SK-N-SH (cell line): Measurements from ENCODE around the gene AMIGO1. TPM values are rescaled to one million over a fixed set of nuclear protein-coding genes. Genes with fewer than 3 reads are reported as not detected.

Experiments
- CTCF ChIA-PET: fragments of 300-600, 350-600 bp; formaldehyde crosslinking; extraction: SDS; loops from one replicate; lab custom pipeline; 2021; lab: Yijun Ruan, JAX
- POLR2A ChIA-PET: fragments of 350-600 bp; sonication (Branson Sonifier 250); formaldehyde crosslinking; extraction: SDS; loops from one replicate; lab custom pipeline; 2020; ENCODE audit warnings: antibody characterized with exemption, inconsistent platforms; lab: Yijun Ruan, JAX
- DNase-seq: peaks from one replicate; pipeline ENCODE4 v3.0.0; 2012
- H2AFZ ChIP-seq: fragments of 200-600 bp; sonication (generic); 2 replicates; pipeline ENCODE4 v1.8.1; 2016; ENCODE audit warnings: antibody characterized with exemption, mild to moderate bottlenecking, low read depth
- H3F3A ChIP-seq: fragments of 200-600 bp; sonication (generic); replicated peaks from 2 replicates; pipeline ENCODE3; 2016; ENCODE audit warnings: antibody characterized with exemption, mild to moderate bottlenecking; ENCODE audit not compliant: insufficient read depth
- H3K27ac ChIP-seq, 2 experiments: fragments of 200-500 bp in 1 of 2; fragments of 200-600 bp in 1 of 2; sonication (Bioruptor generic) in 1 of 2; sonication (generic), shearing (Covaris generic) in 1 of 2; 2 replicates each; pipeline versions ENCODE4 v1.5.1 to v1.6.1; 2014 to 2016; ENCODE audit warnings: low read depth in 2 of 2, inconsistent platforms in 1 of 2, low read length in 1 of 2, mild to moderate bottlenecking in 1 of 2, mixed read lengths in 1 of 2
- H3K27me3 ChIP-seq: fragments of 200-600 bp; sonication (generic), shearing (Covaris generic); 2 replicates; pipeline ENCODE4 v1.6.1; 2016; ENCODE audit warnings: mixed run types; ENCODE audit not compliant: insufficient read depth
- H3K36me3 ChIP-seq, 2 experiments: fragments of 200-500 bp in 1 of 2; fragments of 200-600 bp in 1 of 2; sonication (Bioruptor generic) in 1 of 2; sonication (generic) in 1 of 2; replicated peaks in 1 of 2; 2 replicates each; pipeline versions ENCODE3 to v1.5.1; 2014 to 2016; ENCODE audit warnings: low read length in 1 of 2, mild to moderate bottlenecking in 1 of 2; ENCODE audit not compliant: insufficient read depth in 2 of 2, control insufficient read depth in 1 of 2
- H3K4me1 ChIP-seq, 2 experiments: fragments of 200-500 bp in 1 of 2; fragments of 200-600 bp in 1 of 2; sonication (Bioruptor generic) in 1 of 2; sonication (generic), shearing (Covaris generic) in 1 of 2; 2 replicates each; pipeline versions ENCODE4 v1.5.1 to v1.6.1; 2014 to 2016; ENCODE audit warnings: low read depth in 1 of 2, low read length in 1 of 2, mixed run types in 1 of 2; ENCODE audit not compliant: insufficient read depth in 2 of 2, control insufficient read depth in 1 of 2
- H3K4me2 ChIP-seq: fragments of 200-600 bp; sonication (generic), shearing (Covaris generic); 2 replicates; pipeline ENCODE4 v1.6.1; 2017; ENCODE audit warnings: mixed run types
- H3K4me3 ChIP-seq, 2 experiments: fragments of 200-500 bp in 1 of 2; fragments of 200-600 bp in 1 of 2; sonication (Bioruptor generic) in 1 of 2; sonication (generic), shearing (Covaris generic) in 1 of 2; 2 replicates each; pipeline versions ENCODE4 v1.5.1 to v1.8.1; 2014 to 2016; ENCODE audit warnings: low read depth in 2 of 2, inconsistent platforms in 1 of 2, low read length in 1 of 2, mild to moderate bottlenecking in 1 of 2, mixed read lengths in 1 of 2, moderate library complexity in 1 of 2
- H3K79me2 ChIP-seq: fragments of 200-600 bp; sonication (generic); 2 replicates; pipeline ENCODE4 v1.8.1; 2017; ENCODE audit warnings: mild to moderate bottlenecking; ENCODE audit not compliant: insufficient read depth
- H3K9ac ChIP-seq: fragments of 200-600 bp; sonication (generic); 2 replicates; pipeline ENCODE4 v1.6.1; 2017; ENCODE audit warnings: mixed run types
- H3K9me2 ChIP-seq: fragments of 200-600 bp; sonication (generic); 2 replicates; pipeline ENCODE4 v1.6.1; 2017; ENCODE audit warnings: mixed run types
- H3K9me3 ChIP-seq: fragments of 200-600 bp; sonication (generic); 2 replicates; pipeline ENCODE4 v1.6.1; 2017; ENCODE audit warnings: mixed run types, mild to moderate bottlenecking, moderate library complexity
- H4K20me1 ChIP-seq: fragments of 200-600 bp; sonication (generic); 2 replicates; pipeline ENCODE4 v1.6.1; 2017; ENCODE audit warnings: mild to moderate bottlenecking, mixed run types; ENCODE audit not compliant: insufficient read depth
- CHD2 ChIP-seq: fragments of 150-350 bp; IDR thresholded peaks from 2 replicates; pipeline ENCODE4 v1.6.1; 2018; ENCODE audit warnings: low read length; ENCODE audit not compliant: partially characterized antibody
- ELF1 ChIP-seq: IDR thresholded peaks from 2 replicates; pipeline ENCODE4 v1.4.0; 2012
- EP300 ChIP-seq, 2 experiments: IDR thresholded peaks; 2 replicates each; pipeline versions ENCODE4 v1.4.0 to v1.6.1; 2012; ENCODE audit warnings: borderline replicate concordance in 1 of 2, low read depth in 1 of 2, low read length in 1 of 2
- EZH2phosphoT487 ChIP-seq: fragments of 200-600 bp; sonication (generic); IDR thresholded peaks from 2 replicates; pipeline ENCODE4 v1.6.1; 2017; ENCODE audit warnings: low read depth, mixed run types, mild to moderate bottlenecking, antibody characterized with exemption, moderate library complexity, borderline replicate concordance
- FOXJ3 ChIP-seq: sonication (generic); formaldehyde crosslinking; IDR thresholded peaks from 2 replicates; pipeline ENCODE4 v1.5.1; 2020; ENCODE audit warnings: mild to moderate bottlenecking, missing genetic modification reagents
- FOXM1 ChIP-seq: IDR thresholded peaks from 2 replicates; pipeline ENCODE4 v1.4.0; 2012; ENCODE audit warnings: low read depth, mild to moderate bottlenecking
- GATA2 ChIP-seq: sonication (generic); formaldehyde crosslinking; IDR thresholded peaks from 2 replicates; pipeline ENCODE4 v1.5.0; 2020; ENCODE audit warnings: mild to moderate bottlenecking, missing genetic modification reagents
- JUND ChIP-seq: IDR thresholded peaks from 2 replicates; pipeline ENCODE4 v1.4.0; 2012
- MEF2A ChIP-seq: IDR thresholded peaks from 2 replicates; pipeline ENCODE4 v1.4.0; 2012; ENCODE audit warnings: low read depth, borderline replicate concordance
- MXI1 ChIP-seq: IDR thresholded peaks from 2 replicates; pipeline ENCODE4 v1.6.1; 2012; ENCODE audit warnings: mild to moderate bottlenecking, low read depth, low read length, improper control_type of control experiment
- NFIC ChIP-seq: IDR thresholded peaks from 2 replicates; pipeline ENCODE4 v1.4.0; 2012; ENCODE audit warnings: borderline replicate concordance
- NRF1 ChIP-seq: IDR thresholded peaks from 2 replicates; pipeline ENCODE4 v1.6.1; 2012; ENCODE audit warnings: low read depth, mild to moderate bottlenecking, low read length
- RCOR1 ChIP-seq: fragments of 150-350 bp; IDR thresholded peaks from 2 replicates; pipeline ENCODE4 v1.6.1; 2017; ENCODE audit warnings: antibody characterized with exemption, low read length
- RFX5 ChIP-seq: IDR thresholded peaks from 2 replicates; pipeline ENCODE4 v1.6.1; 2012; ENCODE audit warnings: mild to moderate bottlenecking, improper control_type of control experiment, low read length
- RXRA ChIP-seq: IDR thresholded peaks from 2 replicates; pipeline ENCODE4 v1.4.0; 2012; ENCODE audit warnings: low read depth, mild to moderate bottlenecking, borderline replicate concordance
- TCF12 ChIP-seq: IDR thresholded peaks from 2 replicates; pipeline ENCODE4 v1.4.0; 2012
- TEAD4 ChIP-seq: IDR thresholded peaks from 2 replicates; pipeline ENCODE4 v1.4.0; 2012; ENCODE audit warnings: mild to moderate bottlenecking, borderline replicate concordance; ENCODE audit not compliant: insufficient read depth
- WGBS: methylation state at CpG from one replicate; pipeline ENCODE4 v1.1.6; 2017; ENCODE audit warnings: low lambda C conversion rate; 5-methylcytosine and 5-hydroxymethylcytosine counted together
- polyA plus RNA-seq, 3 experiments: library from polyadenylated mRNA; depleted of rRNA; stranded (reverse); fragments of >200 nt; gene quantifications; 2 replicates each; pipeline ENCODE4 v1.2.3, GENCODE V29; 2012
- TF ChIP-seq, protein P1 (sequence below): fragments of 200-600 bp; sonication (generic); IDR thresholded peaks from 2 replicates; pipeline ENCODE4 v1.6.1; 2017; ENCODE audit warnings: antibody characterized with exemption, mild to moderate bottlenecking, moderate library complexity
- TF ChIP-seq, protein P2 (sequence below): IDR thresholded peaks from 2 replicates; pipeline ENCODE4 v1.6.1; 2012; ENCODE audit warnings: mild to moderate bottlenecking, low read depth, low read length, moderate library complexity
- TF ChIP-seq, protein P3 (sequence below): IDR thresholded peaks from 2 replicates; pipeline ENCODE4 v1.4.0; 2012; ENCODE audit warnings: low read depth

AMIGO1 gene
- polyA plus RNA-seq, 1 of the 3 experiments (the other 2 are of a cell fraction) = 0.95 TPM

DNA sequence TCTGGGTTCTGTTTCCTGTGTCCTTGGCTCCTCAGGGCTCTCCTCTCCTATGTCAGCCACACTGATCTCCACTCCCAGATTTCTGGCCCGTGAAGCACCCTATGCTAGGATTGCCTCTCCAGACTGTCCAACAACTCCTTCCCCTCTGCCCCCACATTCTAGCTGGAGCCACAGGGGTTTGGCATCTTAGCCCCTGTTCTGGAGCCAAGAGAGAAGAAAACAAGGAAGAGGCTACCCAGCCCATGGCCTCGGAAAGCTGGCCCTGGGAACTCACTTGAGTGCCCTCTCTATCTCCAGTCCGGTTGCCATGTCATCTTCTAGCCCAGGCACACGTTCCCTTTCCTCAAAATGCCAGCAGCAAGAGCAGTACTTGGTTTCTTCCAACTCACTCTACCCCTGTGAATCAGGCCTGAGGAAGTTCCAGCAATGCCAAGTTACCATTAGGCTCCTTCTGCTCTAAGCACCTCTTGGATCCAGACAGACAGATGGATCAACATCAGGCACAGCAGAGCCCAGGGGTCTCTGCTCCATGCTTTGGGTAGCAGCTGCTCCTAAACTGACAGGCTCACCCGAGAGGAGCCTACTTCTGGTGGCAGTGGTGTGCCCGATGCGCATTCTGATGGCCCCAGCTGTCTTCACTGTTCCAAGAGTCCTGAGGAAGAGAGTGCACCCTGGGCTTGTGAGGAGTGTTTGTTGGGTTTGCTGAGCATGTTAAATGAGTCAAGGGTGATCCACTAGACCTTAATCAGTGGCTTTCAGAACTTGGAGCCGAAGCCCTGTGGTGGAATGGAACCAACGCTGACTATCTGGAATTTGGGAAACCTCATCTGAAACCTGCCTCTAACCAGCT lies 18.5 kb upstream of the AMIGO1 start:
- Histone ChIP-seq H3K4me2 (no peak overlapping the region), H3K9ac (no peak overlapping the region), H2AFZ (no peak overlapping the region), H3K27me3 (peaks cover under 1% of the 10 kb centered on the region; the same call in 1 of the 2 replicates), H3K27ac (no peak overlapping the region), H3K79me2 (no peaks in the 10 kb centered on the region), H3K9me3 (no peaks in the 10 kb centered on the region), H3K4me3 (no peak overlapping the region)
- CTCF ChIA-PET = interaction anchor here (0.5 to 26.3 kb wide), 5 partner anchors 13 to 121 kb away, joined by 3 to 1710 read pairs (median 4); partner anchors contain the start of genes AMIGO1, ATXN7L2 and CYB561D1
- TF ChIP-seq TEAD4 (no peak), MEF2A (no peak), NFIC (no peak), NRF1 (no peak), MXI1 (no peak), RXRA (no peak), RFX5 (no peak), EP300 (IDR thresholded peaks at IDR 0.05; ENCODE audit: borderline replicate concordance in 1 of 2, low read depth in 1 of 2, low read length in 1 of 2) (no peak), ELF1 (no peak), GATA2 (CRISPR knock-in tag) (no peak), FOXM1 (no peak), FOXJ3 (CRISPR knock-in tag) (no peak), JUND (no peak), EZH2phosphoT487 (no peak), TCF12 (no peak), CHD2 (no peak), RCOR1 (no peak)
- TF ChIP-seq, protein P1, sequence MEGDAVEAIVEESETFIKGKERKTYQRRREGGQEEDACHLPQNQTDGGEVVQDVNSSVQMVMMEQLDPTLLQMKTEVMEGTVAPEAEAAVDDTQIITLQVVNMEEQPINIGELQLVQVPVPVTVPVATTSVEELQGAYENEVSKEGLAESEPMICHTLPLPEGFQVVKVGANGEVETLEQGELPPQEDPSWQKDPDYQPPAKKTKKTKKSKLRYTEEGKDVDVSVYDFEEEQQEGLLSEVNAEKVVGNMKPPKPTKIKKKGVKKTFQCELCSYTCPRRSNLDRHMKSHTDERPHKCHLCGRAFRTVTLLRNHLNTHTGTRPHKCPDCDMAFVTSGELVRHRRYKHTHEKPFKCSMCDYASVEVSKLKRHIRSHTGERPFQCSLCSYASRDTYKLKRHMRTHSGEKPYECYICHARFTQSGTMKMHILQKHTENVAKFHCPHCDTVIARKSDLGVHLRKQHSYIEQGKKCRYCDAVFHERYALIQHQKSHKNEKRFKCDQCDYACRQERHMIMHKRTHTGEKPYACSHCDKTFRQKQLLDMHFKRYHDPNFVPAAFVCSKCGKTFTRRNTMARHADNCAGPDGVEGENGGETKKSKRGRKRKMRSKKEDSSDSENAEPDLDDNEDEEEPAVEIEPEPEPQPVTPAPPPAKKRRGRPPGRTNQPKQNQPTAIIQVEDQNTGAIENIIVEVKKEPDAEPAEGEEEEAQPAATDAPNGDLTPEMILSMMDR = no peak
- TF ChIP-seq, protein P2, sequence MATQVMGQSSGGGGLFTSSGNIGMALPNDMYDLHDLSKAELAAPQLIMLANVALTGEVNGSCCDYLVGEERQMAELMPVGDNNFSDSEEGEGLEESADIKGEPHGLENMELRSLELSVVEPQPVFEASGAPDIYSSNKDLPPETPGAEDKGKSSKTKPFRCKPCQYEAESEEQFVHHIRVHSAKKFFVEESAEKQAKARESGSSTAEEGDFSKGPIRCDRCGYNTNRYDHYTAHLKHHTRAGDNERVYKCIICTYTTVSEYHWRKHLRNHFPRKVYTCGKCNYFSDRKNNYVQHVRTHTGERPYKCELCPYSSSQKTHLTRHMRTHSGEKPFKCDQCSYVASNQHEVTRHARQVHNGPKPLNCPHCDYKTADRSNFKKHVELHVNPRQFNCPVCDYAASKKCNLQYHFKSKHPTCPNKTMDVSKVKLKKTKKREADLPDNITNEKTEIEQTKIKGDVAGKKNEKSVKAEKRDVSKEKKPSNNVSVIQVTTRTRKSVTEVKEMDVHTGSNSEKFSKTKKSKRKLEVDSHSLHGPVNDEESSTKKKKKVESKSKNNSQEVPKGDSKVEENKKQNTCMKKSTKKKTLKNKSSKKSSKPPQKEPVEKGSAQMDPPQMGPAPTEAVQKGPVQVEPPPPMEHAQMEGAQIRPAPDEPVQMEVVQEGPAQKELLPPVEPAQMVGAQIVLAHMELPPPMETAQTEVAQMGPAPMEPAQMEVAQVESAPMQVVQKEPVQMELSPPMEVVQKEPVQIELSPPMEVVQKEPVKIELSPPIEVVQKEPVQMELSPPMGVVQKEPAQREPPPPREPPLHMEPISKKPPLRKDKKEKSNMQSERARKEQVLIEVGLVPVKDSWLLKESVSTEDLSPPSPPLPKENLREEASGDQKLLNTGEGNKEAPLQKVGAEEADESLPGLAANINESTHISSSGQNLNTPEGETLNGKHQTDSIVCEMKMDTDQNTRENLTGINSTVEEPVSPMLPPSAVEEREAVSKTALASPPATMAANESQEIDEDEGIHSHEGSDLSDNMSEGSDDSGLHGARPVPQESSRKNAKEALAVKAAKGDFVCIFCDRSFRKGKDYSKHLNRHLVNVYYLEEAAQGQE = no peak
- TF ChIP-seq, protein P3, sequence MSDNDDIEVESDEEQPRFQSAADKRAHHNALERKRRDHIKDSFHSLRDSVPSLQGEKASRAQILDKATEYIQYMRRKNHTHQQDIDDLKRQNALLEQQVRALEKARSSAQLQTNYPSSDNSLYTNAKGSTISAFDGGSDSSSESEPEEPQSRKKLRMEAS = no peak
- TF ChIP-seq, all 33 proteins: peak for 0
- Histone ChIP-seq H3K4me1 (peaks cover 0 to 29% of the 10 kb centered on the region in 2 experiments; a peak in 1 of 4 replicates), H3K9me2 (no peaks in the 10 kb centered on the region), H3K36me3 (no peaks in the 10 kb centered on the region), H3F3A (no peaks in the 10 kb centered on the region), H4K20me1 (no peaks in the 10 kb centered on the region)
- 63% methylated on average over 9 of the region's 9 CpGs for WGBS
- DNase-seq = no peak
- POLR2A ChIA-PET = no interaction called here
